ENCODE measurements around the gene PPFIA3. TPM values are rescaled to one million over a fixed set of nuclear protein-coding genes. Genes with fewer than 3 reads are reported as not detected.
A peak's percentile ranks its signal among the peaks of the same experiment; 100 is the strongest.

The PPFIA3 gene
- total RNA-seq, 1 experiment from 2014 or later = 27.3 TPM

- TF ChIP-seq KAT7 (CRISPR knock-in tag; IDR thresholded peaks at IDR 0.05; ENCODE audit: borderline replicate concordance) = no peak
- TF ChIP-seq, protein P1, sequence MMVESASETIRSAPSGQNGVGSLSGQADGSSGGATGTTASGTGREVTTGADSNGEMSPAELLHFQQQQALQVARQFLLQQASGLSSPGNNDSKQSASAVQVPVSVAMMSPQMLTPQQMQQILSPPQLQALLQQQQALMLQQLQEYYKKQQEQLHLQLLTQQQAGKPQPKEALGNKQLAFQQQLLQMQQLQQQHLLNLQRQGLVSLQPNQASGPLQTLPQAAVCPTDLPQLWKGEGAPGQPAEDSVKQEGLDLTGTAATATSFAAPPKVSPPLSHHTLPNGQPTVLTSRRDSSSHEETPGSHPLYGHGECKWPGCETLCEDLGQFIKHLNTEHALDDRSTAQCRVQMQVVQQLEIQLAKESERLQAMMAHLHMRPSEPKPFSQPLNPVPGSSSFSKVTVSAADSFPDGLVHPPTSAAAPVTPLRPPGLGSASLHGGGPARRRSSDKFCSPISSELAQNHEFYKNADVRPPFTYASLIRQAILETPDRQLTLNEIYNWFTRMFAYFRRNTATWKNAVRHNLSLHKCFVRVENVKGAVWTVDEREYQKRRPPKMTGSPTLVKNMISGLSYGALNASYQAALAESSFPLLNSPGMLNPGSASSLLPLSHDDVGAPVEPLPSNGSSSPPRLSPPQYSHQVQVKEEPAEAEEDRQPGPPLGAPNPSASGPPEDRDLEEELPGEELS (CRISPR knock-in tag; IDR thresholded peaks at IDR 0.05) = no peak
- TF ChIP-seq PRRX2 (CRISPR knock-in tag; IDR thresholded peaks at IDR 0.05) = no peak
- no peak for TF ChIP-seq E2F5 (CRISPR knock-in tag; IDR thresholded peaks at IDR 0.05)
- no peak for TF ChIP-seq EMX1 (CRISPR knock-in tag; IDR thresholded peaks at IDR 0.05)
- TF ChIP-seq, protein P2, sequence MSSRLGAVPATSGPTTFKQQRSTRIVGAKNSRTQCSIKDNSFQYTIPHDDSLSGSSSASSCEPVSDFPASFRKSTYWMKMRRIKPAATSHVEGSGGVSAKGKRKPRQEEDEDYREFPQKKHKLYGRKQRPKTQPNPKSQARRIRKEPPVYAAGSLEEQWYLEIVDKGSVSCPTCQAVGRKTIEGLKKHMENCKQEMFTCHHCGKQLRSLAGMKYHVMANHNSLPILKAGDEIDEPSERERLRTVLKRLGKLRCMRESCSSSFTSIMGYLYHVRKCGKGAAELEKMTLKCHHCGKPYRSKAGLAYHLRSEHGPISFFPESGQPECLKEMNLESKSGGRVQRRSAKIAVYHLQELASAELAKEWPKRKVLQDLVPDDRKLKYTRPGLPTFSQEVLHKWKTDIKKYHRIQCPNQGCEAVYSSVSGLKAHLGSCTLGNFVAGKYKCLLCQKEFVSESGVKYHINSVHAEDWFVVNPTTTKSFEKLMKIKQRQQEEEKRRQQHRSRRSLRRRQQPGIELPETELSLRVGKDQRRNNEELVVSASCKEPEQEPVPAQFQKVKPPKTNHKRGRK (CRISPR knock-in tag; IDR thresholded peaks at IDR 0.05; ENCODE audit: borderline replicate concordance) = peak; percentile 46; the same call in 1 of the 2 replicates
- TF ChIP-seq MYBL2 (CRISPR knock-in tag; IDR thresholded peaks at IDR 0.05) = no peak
These were observed 77.3 kb downstream of the PPFIA3 start for GRCh38 chr19:49196527-49197240.

GRCh38 chr19:49200238-49200862, 81.0 kb downstream of the PPFIA3 start:
- DNase-seq (ENCODE audit: low spot score) = peak; percentile 45
- no peak overlapping the region for H3K27ac Mint-ChIP-seq
- ChIA-PET POLR2A (no interaction called here), CTCF (interaction anchor here (1.3 to 3.9 kb wide), 7 partner anchors 10 to 169 kb away, joined by 4 to 72 read pairs (median 27); partner anchors contain the start of genes CGB2 and LIN7B)
- peak; percentile 73 for ATAC-seq
- H3K4me1 Mint-ChIP-seq = no peaks in the 10 kb centered on the region
- H3K9me3 Mint-ChIP-seq = no peaks in the 10 kb centered on the region
- H3K36me3 Mint-ChIP-seq = peaks cover 13% of the 10 kb centered on the region; the same call in 1 of the 2 replicates
- H3K4me3 Mint-ChIP-seq = no peak overlapping the region
- no peaks in the 10 kb centered on the region for H3K27me3 Mint-ChIP-seq (ENCODE audit: low read depth)
- TF ChIP-seq, protein P3, sequence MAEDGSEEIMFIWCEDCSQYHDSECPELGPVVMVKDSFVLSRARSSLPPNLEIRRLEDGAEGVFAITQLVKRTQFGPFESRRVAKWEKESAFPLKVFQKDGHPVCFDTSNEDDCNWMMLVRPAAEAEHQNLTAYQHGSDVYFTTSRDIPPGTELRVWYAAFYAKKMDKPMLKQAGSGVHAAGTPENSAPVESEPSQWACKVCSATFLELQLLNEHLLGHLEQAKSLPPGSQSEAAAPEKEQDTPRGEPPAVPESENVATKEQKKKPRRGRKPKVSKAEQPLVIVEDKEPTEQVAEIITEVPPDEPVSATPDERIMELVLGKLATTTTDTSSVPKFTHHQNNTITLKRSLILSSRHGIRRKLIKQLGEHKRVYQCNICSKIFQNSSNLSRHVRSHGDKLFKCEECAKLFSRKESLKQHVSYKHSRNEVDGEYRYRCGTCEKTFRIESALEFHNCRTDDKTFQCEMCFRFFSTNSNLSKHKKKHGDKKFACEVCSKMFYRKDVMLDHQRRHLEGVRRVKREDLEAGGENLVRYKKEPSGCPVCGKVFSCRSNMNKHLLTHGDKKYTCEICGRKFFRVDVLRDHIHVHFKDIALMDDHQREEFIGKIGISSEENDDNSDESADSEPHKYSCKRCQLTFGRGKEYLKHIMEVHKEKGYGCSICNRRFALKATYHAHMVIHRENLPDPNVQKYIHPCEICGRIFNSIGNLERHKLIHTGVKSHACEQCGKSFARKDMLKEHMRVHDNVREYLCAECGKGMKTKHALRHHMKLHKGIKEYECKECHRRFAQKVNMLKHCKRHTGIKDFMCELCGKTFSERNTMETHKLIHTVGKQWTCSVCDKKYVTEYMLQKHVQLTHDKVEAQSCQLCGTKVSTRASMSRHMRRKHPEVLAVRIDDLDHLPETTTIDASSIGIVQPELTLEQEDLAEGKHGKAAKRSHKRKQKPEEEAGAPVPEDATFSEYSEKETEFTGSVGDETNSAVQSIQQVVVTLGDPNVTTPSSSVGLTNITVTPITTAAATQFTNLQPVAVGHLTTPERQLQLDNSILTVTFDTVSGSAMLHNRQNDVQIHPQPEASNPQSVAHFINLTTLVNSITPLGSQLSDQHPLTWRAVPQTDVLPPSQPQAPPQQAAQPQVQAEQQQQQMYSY (CRISPR knock-in tag; IDR thresholded peaks at IDR 0.05) = no peak
- TF ChIP-seq EMX1 (CRISPR knock-in tag; IDR thresholded peaks at IDR 0.05) = no peak
- TF ChIP-seq HMGA2 (CRISPR knock-in tag; IDR thresholded peaks at IDR 0.05) = no peak
- no peak for TF ChIP-seq ATF1 (CRISPR knock-in tag; IDR thresholded peaks at IDR 0.05)
- TF ChIP-seq, protein P4, sequence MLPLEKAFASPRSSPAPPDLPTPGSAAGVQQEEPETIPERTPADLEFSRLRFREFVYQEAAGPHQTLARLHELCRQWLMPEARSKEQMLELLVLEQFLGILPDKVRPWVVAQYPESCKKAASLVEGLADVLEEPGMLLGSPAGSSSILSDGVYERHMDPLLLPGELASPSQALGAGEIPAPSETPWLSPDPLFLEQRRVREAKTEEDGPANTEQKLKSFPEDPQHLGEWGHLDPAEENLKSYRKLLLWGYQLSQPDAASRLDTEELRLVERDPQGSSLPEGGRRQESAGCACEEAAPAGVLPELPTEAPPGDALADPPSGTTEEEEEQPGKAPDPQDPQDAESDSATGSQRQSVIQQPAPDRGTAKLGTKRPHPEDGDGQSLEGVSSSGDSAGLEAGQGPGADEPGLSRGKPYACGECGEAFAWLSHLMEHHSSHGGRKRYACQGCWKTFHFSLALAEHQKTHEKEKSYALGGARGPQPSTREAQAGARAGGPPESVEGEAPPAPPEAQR (CRISPR knock-in tag; IDR thresholded peaks at IDR 0.05) = no peak
- no peak for TF ChIP-seq HMGXB4 (CRISPR knock-in tag; IDR thresholded peaks at IDR 0.05)
- TF ChIP-seq SMAD4 (CRISPR knock-in tag; IDR thresholded peaks at IDR 0.05) = no peak
- no peak for TF ChIP-seq ZNF138 (CRISPR knock-in tag; conservative IDR thresholded peaks at IDR 0.05)
- TF ChIP-seq ZNF423 (CRISPR knock-in tag; IDR thresholded peaks at IDR 0.05) = no peak
- TF ChIP-seq ZNF425 (CRISPR knock-in tag; conservative IDR thresholded peaks at IDR 0.05) = no peak
- no peak for TF ChIP-seq SP1 (CRISPR knock-in tag; conservative IDR thresholded peaks at IDR 0.05)
- TF ChIP-seq JUN (CRISPR knock-in tag; IDR thresholded peaks at IDR 0.05) = no peak
- TF ChIP-seq, protein P5, sequence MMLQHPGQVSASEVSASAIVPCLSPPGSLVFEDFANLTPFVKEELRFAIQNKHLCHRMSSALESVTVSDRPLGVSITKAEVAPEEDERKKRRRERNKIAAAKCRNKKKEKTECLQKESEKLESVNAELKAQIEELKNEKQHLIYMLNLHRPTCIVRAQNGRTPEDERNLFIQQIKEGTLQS (CRISPR knock-in tag; conservative IDR thresholded peaks at IDR 0.05) = no peak

More at GRCh38 chr19:49196527-49197240, 77.3 kb downstream of the PPFIA3 start:
- no peaks in the 10 kb centered on the region for H3K4me1 Mint-ChIP-seq
- CTCF ChIA-PET = interaction anchor here (0.6 to 5.3 kb wide), 10 partner anchors 14 to 1562 kb away, joined by 3 to 98 read pairs (median 4); no protein-coding TSS in a partner anchor
- ATAC-seq (no peak), DNase-seq (ENCODE audit: low spot score) (no peak)
- no peak overlapping the region for H3K4me3 Mint-ChIP-seq
- peaks cover 3% of the 10 kb centered on the region; the same call in 1 of the 2 replicates for H3K36me3 Mint-ChIP-seq
- H3K27ac Mint-ChIP-seq = no peak overlapping the region
- peaks cover 7% of the 10 kb centered on the region for H3K27me3 Mint-ChIP-seq (ENCODE audit: low read depth)
- no peaks in the 10 kb centered on the region for H3K9me3 Mint-ChIP-seq
- POLR2A ChIA-PET = interaction anchor here (0.6 kb wide), 1 partner anchor 66 kb away, joined by 3 read pairs; no protein-coding TSS in a partner anchor
